Nasal cavity respiratory epithelium epithelial cell of viscerocranial mucosa (primary cell): ENCODE results near the gene CIROP. TPM values are rescaled to one million over a fixed set of nuclear protein-coding genes. Genes with fewer than 3 reads are reported as not detected.

Experiments used
- total RNA-seq: library from RNA; depleted of rRNA; stranded (reverse); fragments of >200 nt; gene quantifications from 2 replicates; pipeline ENCODE4 v1.2.3, GENCODE V29; 2014

The CIROP gene, protein sequence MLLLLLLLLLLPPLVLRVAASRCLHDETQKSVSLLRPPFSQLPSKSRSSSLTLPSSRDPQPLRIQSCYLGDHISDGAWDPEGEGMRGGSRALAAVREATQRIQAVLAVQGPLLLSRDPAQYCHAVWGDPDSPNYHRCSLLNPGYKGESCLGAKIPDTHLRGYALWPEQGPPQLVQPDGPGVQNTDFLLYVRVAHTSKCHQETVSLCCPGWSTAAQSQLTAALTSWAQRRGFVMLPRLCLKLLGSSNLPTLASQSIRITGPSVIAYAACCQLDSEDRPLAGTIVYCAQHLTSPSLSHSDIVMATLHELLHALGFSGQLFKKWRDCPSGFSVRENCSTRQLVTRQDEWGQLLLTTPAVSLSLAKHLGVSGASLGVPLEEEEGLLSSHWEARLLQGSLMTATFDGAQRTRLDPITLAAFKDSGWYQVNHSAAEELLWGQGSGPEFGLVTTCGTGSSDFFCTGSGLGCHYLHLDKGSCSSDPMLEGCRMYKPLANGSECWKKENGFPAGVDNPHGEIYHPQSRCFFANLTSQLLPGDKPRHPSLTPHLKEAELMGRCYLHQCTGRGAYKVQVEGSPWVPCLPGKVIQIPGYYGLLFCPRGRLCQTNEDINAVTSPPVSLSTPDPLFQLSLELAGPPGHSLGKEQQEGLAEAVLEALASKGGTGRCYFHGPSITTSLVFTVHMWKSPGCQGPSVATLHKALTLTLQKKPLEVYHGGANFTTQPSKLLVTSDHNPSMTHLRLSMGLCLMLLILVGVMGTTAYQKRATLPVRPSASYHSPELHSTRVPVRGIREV
- not detected in 2 replicates for total RNA-seq

DNA sequence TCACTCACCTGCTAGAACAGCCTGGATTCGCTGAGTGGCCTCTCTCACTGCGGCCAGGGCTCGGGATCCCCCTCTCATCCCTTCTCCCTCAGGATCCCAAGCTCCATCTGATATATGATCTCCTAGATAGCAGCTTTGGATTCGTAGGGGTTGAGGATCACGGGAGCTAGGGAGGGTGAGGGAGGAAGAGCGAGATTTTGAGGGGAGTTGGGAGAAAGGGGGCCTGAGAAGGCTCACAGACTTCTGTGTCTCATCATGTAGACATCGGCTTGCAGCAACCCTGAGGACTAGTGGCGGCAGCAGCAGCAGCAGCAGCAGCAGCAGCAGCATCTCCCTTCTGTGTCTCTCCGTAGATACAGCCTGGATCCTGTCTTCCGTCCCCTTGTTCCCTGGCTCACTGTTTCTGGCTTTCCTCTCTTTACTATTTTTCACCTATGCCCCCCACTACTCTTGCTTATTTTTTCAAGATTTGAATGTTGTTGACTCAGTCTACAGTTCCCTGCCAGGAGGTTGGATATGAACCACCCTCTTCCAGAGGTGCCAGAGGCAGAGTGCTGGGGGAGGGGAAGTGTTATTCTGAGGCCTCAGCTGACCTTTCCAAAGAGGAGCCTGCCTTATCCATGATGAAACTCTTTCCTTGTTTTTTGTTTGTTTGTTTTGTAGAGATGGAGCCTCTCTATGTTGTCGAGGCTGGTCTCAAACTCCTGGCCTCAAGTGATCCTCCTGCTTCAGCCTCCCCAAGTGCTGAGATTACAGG lies at the start of gene CIROP:
Gene CIROP, minus strand, starts transcription at position 399 of the 757 bp plus-strand sequence. Its CDS starts 69 bp downstream, at position 330.

DNA sequence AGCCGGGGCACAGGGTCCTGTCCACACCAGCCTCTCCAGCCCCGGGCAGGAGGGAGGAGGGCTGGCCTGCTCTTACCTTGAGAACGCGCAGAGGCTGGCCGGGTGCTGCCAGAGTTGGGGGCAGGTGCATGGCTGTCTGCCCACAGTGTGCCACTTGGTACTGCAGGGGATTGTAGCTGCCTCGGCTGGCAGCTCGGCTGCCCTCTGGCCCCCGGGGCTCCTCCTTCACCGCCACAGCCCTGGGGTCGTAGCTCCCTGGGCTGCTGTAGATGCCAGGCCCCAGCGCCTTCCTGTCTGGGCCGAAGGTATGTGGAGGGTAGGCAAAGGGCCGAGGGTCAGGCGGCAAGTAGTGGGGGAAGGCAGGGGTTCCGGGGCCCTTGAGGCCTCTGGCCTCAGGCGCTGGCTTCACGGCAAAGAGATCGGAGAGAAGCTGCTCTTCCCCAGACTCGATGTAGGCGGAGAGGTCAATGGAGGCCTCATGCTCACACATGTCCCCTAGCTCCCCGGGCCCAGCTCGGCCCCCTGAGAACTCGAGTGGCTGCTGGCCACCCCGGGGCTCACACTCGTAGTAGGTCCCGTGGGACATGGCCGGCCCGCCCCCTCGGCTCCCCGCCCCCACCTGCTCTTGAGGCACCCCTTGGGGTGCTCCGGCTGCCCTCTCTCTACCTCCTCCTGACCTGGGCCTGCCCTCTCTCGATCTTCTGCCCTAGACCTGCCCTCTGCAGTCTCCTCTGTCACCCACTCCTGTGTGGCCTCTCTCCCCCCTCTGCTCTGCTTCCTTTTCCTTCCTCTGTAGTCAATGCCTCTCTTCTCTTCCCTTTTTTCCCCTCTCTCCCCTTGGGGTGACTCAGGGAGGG lies 13.9 kb upstream of the CIROP start, which contains the start of gene CEBPE:
Gene CEBPE, minus strand, starts transcription at position 750 of the 857 bp plus-strand sequence. Its CDS starts 164 bp downstream, at position 586.

DNA sequence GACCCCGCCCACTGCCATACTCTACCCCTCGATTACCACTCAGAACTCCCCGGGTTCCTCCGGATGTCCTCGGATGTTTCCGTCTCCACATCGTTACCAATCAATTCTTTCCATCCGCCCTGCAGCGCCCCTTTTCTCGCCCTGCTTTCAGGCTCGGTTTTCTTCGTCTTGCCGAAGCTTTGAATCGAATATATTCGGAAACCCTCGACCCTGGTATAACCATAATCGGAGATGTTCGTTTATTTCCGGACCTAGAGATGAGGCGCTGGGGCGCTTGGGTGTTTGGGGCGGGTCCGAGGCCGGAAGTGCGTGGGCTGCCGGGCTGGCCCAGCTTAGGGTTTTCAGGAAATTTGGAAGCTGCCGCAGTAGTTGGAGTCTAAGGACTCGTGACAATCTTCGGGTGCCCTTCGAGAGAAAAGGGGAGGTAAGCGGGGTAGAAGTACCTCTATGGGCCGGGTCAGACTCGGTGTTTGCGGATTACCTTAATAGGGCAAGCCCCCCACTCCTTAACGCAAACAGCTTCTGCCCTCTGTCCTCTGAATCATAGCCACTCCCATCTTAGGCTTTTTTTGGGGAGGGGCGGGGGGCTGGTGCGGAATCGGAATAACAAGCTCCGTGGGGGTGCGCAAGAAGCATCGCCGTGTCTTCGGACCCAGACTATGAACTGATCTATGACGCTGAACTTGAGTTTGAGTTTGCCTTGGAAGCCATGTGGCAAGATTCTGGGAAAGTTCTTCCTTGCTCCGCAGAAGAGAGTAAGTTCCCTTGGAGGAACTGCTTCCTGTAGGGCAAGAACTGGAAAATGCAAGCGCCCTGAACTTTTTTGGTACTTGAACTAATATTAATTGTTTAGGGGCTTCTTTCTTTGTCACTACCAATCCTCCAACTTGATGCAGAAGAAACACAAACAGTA lies 9.3 kb downstream of the CIROP start, which contains the start of gene C14orf119:
Gene C14orf119, plus strand, starts transcription at position 310 of the 913 bp plus-strand sequence. CDS start 2,154 bp downstream, outside the sequence.

DNA sequence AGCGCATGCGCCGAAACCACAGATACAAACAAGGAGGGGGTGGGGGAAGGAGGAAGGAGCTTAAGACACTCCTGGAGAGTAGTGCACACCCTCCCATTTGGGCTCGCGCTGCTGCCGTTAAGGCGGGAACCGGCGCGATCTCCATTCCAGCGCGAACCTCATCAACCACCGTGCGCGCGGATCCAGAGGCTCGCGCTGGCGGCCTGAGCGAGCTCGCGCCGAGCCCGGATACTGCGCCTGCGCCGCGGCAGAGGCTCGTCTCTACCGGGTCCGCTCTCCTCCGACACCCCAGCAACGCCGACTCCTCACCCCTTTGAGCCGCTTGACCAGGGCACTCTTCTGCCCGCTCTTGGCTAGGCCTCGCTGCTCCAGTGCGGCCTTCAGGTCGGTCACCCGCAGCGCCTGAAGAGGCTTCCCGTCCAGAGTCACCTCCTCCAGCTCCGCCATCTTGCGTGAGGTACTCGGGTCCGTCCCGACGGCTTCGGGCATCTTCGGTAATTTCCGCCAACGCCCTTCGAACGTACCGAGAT lies 10.1 kb downstream of the CIROP start, which contains the start of gene ACIN1:
Gene ACIN1, minus strand, starts transcription at position 471 of the 530 bp plus-strand sequence. Its CDS starts 24 bp downstream, at position 447.

DNA sequence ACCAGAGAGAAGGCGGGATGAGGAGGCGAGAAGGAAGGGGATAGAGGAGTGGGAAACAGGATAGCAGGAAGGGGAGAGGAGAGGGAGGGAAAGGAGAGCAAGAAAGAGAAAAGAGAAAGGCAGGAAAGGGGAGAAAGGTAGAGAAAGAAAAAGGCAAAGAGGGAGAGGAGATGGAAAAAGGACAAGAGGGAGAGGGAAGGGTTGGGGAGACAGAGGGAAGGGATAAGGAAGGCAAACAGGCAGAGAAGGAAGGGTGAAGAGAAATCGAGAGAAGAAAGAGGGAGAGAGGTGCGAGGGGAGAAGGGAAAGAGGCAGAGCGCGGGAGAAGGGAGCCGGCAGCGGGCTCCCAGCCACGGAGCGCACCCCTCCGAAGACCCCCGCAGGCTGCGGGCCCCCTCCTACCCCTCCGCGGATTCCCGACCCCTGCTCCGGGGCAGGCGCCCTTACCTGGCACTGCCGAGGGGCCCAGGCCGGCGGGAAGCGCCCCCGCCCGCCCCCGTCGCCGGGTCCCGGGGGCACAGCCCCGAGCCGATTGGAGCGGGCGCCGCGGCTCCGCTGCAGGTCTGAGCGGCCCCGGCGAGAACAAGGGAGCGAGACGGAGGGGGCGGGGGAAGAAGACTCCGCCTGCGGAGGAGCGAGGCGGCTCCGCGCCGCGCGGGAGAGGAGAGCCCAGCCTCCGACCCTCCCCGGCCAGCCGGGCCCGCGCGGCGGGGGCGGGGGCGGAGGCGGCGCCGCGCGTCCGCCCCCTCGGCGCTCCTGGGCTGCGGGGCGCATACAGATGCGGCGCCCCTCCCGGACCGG lies 47.6 kb downstream of the CIROP start, which contains the start of gene CDH24:
Gene CDH24, minus strand, starts transcription at position 565 of the 801 bp plus-strand sequence. CDS start 1,787 bp downstream, outside the sequence.

Other genes starting within 250 kb of the CIROP start
- gene LRP10, start 233.2 kb downstream of the CIROP start, total RNA-seq = 58.1 and 144 TPM in 2 replicates
- gene REM2, start 221.8 kb downstream of the CIROP start, total RNA-seq = under 0.01 and 0.14 TPM in 2 replicates
- 42.0 and 65.0 TPM in 2 replicates for gene RBM23, start 185.8 kb downstream of the CIROP start, total RNA-seq
- gene PRMT5, start 175.6 kb downstream of the CIROP start, total RNA-seq = 54.6 and 132 TPM in 2 replicates
- gene HAUS4, start 147.9 kb downstream of the CIROP start, total RNA-seq = 23.0 and 84.8 TPM in 2 replicates
- 155 and 317 TPM in 2 replicates for gene AJUBA, start 122.4 kb downstream of the CIROP start, total RNA-seq
- 7.7 and 8.2 TPM in 2 replicates for gene C14orf93, start 94.8 kb downstream of the CIROP start, total RNA-seq
- 125 and 176 TPM in 2 replicates for gene PSMB5, start 70.1 kb downstream of the CIROP start, total RNA-seq
- not detected in 2 replicates for gene PSMB11, start 62.8 kb downstream of the CIROP start, total RNA-seq
- gene CDH24, start 47.5 kb downstream of the CIROP start, total RNA-seq = 2.4 and 4.0 TPM in 2 replicates
- gene ACIN1, start 9.9 kb downstream of the CIROP start, total RNA-seq = 40.7 and 73.9 TPM in 2 replicates
- gene C14orf119, start 9.5 kb downstream of the CIROP start, total RNA-seq = 56.4 and 56.7 TPM in 2 replicates
- not detected in 2 replicates for gene CEBPE, start 14.3 kb upstream of the CIROP start, total RNA-seq
- gene SLC7A8, start 78.7 kb upstream of the CIROP start, total RNA-seq = 12.6 and 26.1 TPM in 2 replicates
- not detected in 2 replicates for gene RNF212B, start 132.9 kb upstream of the CIROP start, total RNA-seq
- 5.1 and 13.2 TPM in 2 replicates for gene HOMEZ, start 181.1 kb upstream of the CIROP start, total RNA-seq
- 2.7 and 3.1 TPM in 2 replicates for gene PPP1R3E, start 197.9 kb upstream of the CIROP start, total RNA-seq
- gene BCL2L2, start 201.8 kb upstream of the CIROP start, total RNA-seq = 34.5 and 36.4 TPM in 2 replicates
- 81.3 and 91.4 TPM in 2 replicates for gene PABPN1, start 216.5 kb upstream of the CIROP start, total RNA-seq
- gene SLC22A17, start 247.9 kb upstream of the CIROP start, total RNA-seq = 1.0 and 4.9 TPM in 2 replicates